NB4 (cell line): Measurements from ENCODE around the gene EXOC8.

Experiments used
- MAX ChIP-seq: IDR thresholded peaks from 2 replicates; pipeline ENCODE4 v1.6.1; 2011; ENCODE audit warnings: low read depth, low read length
- MYC ChIP-seq: IDR thresholded peaks from 2 replicates; pipeline ENCODE4 v1.6.1; 2011; ENCODE audit warnings: low read depth, low read length

GRCh38 chr1:231357187-231357772 lies 19.6 kb upstream of the EXOC8 start:
- TF ChIP-seq MAX (no peak), MYC (no peak)
